ENCODE data around the gene PMM1.

GRCh38 chr22:41550952-41551491 lies 38.6 kb downstream of the PMM1 start:
- TF ChIP-seq CTCF (IDR thresholded peaks at IDR 0.05), result no peak
- TF ChIP-seq POLR2A (IDR thresholded peaks at IDR 0.05), result no peak
